Stimulated activated CD8-positive, alpha-beta memory T cell treated with anti-CD3 and anti-CD28 coated beads, Interleukin-4, amount 100 ng/mL, for 48 hours (primary cell): Measurements from ENCODE around the gene MSANTD1.
"Not testable (repeated sequence)": the region's sequence is repeated elsewhere in the genome, so short reads cannot be mapped to it uniquely, and the experiment has no call there.

Source experiments
- DNase-seq: peaks from one replicate; pipeline ENCODE4 v3.0.0-alpha.2; 2020

MSANTD1 gene

DNA sequence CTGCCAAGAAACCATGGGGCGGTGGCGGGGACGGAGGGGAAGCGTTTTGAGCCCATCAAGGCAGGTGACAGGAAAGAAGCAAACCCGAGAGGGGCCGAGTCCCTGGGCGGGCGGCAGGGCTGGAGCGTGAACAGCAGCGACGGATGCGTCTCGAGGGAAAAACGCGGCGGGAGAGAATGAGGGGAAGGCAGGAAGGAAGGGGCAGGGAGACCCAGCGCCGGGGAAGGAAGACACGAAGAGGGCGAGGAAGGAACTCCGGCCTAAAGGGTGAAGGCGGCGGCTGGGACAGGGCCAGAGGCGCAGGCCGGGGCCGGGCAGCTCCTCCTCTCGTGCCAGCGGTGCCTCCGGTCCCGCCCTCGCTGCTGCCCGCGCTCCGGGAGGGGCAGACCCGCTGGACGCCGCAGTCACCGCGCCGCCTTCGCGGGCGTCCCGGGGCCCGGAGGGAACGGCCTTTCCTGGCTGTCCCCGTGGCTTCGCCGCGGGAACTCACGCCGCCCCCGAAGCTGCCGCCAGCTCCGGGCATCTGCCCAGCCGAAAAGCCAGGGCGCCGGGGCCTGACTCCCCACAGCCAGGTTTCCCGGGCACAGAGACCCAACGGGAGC, 43.1 kb downstream of the MSANTD1 start:
- peak; percentile 46 for DNase-seq

DNA sequence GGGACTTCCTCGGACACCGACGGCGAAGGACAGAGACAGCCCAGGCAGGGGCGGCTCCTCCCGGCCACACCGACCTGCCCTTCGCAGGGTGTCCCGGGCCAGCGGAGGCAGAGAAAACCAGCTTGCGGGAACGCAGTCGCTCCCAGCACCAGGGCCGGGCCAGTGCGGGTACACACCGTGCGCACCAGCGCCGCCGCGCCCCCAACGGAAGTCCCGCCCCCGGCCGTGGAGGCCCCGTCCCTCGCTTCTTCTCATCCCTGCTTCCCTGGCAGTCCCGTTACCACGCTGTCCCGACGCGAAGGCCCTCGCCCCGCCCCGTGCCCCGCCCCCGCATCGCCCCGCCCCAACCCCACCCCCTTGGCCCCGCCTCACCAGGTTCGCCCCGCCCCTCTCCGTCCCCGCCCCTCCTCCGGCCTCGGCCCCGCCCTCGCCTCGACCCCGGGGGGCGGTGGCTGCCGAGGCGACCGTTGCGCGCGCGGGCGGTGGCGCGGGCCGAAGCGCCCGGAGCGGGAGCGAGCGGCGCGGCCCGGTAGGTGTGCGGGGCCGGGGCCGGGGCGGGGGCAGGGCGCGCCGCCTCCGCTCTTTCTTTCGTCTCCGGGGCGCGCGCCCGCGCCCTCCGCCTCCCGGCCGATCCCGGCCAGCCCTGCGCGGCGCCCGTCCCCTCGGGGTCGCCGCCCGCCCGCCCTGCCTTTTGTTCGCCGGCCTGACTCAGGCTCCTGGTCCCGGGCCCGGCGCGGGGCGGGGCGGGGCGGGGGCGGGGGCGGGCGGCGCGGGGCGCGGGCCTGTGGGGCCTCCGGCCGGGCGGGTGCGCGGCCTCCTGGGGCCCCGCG, 43.8 kb downstream of the MSANTD1 start, which contains the start of gene RGS12:
TSS of gene RGS12 (plus strand) at position 451 of the 830 bp plus-strand sequence. CDS start 23,150 bp downstream, outside the sequence.
- DNase-seq, result peak; percentile 92

DNA sequence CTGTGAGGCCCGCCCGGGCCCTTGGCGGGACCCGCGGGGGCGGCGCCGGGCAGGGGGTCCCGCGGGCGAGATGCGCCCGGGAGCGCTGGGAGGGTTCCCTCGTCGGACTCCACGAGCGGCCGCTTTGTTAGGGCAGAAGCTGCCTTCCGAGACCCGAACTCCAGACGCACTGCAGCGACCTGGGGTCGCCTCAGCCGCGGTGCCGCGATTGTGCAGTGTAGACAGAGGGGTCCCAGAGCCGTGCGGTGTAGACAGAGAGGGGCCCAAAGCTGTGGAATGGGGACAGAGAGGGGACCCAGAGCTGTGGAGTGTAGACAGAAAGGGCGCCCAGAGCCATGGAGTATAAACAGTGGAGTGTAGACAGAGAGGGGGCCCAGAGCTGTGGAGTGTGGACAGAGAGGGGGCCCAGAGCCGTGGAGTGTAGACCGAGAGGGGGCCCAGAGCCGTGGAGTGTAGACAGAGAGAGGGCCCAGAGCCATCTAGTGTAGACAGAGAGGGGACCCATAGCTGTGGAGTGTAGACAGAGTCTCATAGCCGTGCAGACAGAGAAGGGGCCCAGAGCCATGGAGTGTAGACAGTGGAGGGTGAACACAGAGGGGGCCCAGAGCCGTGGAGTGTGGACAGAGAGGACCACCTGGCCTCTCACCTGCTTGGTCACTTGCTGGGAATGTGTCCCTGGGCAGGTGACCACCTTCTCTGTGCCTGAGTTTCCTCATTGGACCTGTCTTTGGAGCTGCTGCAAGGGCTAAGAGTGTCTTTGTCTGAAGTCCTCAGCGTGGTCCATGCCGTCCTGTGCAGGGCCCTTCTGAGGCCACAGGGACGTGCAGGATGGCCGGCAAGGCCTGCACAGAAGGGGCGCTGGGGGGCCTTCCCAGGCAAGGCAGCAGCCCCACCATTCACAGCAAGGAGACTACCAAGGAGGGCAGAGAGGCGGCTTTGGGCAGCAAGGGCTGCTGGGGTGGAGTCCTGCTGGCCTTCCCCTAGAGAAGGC, 44.7 kb downstream of the MSANTD1 start:
- DNase-seq, result no peak

DNA sequence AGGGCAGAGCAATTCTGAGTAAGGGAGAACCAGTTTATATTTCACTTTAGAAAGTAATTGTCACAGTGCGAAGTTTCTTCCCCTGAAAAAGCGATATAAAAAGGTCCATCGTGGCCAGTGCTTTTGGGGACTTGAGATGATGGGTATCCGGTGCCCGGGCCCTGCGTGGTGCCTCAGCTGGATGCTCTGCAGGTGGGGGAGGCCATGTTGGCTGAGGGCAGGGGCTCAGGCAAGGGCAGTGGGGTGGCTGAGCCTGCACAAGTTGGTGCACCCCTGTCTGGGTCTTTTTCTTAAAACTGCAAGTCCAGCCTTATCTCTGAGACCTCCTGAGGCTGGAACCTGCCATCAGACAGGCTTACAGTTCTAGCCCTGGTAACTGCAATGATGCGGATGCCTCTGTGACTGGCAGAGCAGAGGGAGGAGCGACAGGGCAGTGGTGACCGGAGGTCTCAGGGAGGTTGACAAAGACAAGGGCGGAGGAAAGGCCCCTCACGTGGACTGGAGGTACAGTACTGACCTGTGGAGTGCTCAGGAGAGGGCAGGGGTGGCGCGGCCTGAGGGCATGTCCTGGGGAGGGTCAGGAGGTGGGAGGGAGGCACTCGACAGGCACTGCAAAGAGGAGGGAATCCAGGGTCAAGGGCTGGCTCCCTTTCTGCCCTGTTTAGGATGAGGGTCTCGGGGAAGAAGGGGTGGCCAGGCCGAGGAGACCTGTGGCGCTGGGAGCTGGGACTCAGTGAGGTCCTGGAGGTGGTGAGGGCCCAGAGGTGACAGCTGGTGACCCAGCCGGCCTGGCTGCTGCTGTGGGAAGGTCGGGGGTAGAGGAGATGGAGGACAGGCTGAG, 45.7 kb downstream of the MSANTD1 start:
- no peak for DNase-seq

DNA sequence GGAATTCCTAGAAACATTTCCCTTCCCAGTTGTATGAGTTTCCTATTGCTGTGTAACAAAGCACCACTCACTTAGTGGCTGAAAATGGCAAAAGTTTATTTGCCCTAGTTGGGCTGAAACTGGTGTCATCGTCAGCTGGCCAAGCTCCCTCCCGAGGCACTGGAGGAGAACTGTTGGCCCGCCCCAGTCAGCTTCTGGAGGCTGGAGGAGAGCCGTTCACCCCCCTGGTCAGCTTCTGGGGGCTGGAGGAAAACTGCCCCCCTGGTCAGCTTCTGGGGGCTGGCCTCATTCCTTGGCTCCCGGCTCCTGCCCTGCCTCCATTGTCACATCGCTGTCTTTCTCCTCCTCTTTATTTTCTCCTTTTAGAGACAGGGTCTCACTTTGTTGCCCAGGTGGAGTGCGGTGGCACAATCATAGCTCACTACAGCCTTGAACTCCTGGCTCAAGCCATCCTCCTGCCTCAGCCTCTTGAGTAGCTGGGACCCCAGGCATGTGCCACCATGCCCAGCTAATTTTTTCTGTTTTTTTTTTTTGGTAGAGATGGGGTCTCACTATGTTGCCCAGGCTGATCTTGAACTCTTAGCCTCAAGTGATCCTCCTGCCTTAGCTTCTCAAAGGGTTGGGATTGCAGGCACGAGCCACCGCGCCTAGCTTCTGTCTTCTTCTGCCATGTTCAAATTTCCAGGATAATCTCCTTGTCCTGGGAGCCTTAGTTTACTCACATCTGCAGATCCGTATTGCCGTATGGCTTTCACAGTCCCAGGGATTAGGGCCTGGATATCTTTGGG, 47.1 kb downstream of the MSANTD1 start:
- peak; percentile 22 for DNase-seq

DNA sequence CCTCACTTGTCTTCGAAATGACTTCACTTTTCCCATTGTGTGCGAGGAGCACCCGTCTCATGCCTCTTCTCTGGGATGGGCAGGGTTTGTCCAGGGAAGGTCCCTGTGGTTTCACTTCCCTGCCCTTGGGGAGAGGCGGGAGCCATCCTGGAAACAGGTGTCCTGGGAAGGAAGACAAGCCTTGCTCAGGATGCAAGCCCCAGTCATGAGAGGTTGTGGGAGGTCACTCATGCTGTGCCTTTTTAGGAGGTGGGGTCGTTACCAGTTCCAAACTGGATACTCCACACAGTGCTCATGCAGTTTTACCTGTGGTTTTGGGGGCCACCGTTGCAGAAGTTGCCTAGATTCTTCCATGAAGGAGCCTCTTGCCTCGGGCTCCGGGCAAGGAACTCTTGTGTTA, 47.7 kb downstream of the MSANTD1 start:
- DNase-seq, result no peak

DNA sequence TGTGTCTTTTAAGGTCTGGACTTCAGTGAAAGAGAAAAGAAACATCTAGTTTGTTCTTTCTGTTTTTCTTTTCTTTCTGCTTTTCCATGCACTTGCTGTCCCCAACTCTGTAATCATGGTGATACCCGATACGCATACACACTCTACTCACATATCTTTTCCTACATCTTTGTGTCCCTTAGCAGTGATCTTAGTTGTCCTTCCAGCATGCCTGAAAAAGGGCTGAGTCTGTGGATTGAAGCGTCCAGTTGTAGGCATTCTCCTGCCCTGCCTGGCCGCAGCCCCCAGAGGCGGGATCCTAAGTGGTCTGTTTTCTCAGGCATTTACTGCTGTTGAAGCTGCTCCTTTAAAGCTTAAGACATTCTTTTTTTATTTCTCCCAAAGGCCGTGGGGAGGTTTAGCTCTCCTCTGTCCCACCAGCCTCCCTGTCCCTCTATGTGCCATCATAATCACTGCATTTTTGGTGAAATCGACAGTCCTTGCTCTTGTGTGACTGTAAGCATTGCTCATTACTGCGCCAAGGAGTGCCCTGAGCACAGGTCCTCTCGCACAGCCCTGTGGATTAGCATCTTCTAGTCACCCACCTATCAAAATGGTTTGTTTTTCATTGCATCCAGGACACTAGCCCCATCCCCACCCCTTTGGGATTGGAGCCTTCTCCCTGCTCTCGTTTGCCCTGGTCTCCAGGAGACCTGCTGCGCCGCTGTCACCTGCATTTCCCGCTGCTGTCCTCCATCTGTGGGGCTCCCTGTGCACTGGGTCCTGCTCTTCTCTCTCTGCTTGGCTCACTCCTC, 48.3 kb downstream of the MSANTD1 start:
- DNase-seq, result no peak

DNA sequence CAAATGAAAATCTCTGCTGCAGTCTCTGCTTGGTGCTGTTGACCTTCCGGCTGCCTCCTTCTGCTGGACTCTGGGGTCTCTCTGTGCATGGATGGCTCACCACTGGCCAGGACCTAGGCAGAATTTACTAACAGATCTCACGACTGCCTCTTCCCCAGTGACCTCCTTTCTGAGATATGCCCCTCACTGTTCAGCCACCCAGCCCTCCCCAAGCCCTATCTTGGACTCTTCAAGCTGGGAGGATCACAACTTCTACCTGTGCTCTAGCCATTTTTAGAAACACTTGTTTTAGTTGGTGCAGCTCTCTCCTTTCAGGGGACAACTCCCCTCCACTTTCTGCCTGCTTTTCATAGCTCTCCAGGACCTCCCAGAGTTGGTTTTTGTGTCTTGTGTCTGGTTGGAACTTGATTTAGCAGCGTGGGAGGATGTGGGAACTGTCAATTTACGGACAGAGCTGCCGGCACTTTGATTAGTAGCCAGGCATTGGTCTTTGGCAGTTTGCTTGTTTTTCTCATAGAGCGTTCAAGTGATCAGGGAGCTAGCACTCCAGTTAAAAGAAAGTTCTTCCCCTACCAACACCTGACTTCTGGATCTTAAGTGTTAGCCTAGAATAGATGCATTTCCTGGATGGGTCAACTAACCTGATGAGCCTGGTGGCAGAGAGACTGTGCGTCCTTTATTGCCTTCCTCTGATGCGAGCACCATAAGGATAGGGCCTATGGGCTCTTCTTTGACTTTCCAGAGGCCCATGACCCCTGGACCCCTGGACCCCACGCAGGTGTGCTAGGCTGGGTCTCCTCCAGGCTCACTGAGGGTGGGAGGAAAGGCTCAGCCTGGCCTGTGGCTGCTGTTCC, 50.4 kb downstream of the MSANTD1 start:
- DNase-seq, result no peak

DNA sequence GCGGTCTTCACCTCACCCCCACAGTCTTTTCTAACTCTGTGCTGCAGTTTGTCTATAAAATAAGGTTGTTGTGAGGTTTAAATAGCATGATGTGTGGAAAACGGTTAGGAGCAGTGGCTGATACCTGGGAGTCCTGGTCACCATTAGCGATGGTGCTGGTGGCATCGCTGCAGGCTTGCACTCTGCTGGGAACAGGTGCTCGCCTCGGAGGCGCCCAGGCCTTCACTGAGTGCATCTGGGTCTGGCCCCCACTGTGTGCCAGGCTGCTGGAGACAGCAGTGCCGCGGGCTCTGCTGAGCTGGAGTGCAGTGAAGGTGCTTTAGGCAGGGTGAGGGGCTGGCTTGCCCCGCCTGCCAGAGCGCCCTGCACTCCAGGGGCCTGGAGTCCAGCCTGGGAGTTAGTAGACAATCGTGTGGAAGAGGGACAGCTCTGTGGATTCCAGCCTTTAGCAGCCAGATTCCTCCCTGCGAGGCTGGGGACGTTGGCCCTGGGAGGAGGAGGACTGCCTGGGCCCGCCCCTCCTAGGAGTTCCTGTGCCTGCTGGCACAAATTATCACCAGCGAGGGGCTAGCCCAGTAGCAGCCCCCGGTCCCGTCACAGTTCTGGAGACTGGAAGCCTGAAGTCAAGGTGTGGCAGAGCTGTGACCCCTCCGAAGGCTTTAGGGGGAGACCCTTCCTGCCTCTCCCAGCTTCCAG, 51.2 kb downstream of the MSANTD1 start:
- DNase-seq, result no peak

DNA sequence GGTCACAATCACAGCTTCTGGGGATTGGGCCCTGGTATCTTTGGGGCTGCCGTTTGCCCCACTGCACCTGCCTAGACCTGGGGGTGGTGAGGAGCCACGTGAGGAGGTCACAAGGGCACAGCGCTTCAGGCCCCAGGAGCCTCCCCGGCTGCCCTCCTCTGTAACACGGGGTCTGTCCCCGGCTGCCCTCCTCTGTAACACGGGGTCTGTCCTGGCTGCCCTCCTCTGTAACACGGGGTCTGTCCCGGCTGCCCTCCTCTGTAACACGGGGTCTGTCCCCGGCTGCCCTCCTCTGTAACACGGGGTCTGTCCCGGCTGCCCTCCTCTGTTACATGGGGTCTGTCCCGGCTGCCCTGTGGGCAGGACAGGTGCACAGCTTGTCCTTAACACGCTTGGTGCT, 51.9 kb downstream of the MSANTD1 start:
- DNase-seq, result not testable (repeated sequence)

DNA sequence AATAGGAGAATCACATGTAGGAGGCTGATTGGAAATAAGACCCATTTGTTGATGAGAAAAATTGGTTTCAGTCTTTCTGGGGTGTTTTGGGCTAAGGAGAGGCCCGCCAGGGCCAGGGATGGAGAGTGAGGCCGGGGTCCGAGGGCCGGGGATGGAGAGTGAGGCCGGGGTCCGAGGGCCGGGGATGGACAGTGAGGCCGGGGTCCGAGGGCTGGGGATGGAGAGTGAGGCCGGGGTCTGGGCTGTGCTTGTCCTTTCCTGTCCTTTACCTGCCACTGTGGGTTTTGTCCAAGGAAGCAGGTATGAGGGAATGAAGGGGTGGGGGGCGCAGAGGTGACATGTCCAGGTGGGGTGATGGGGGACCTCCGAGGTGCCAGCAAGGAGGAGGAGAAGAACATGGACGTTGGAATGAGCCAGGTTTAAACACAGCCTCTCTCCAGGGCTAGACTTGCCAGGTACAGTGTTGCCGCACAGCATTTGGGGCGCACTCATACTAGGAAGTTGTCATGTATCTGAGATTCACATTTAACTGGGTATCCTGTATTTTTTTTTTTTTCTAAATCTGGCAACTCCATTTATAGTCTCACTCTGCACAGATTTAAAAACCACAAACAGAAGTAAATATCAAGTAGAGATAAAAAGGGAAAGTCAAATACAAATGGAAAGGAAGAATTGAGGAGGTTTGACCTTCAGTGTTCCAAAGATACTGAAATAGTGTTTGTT, 52.7 kb downstream of the MSANTD1 start:
- DNase-seq, result no peak

DNA sequence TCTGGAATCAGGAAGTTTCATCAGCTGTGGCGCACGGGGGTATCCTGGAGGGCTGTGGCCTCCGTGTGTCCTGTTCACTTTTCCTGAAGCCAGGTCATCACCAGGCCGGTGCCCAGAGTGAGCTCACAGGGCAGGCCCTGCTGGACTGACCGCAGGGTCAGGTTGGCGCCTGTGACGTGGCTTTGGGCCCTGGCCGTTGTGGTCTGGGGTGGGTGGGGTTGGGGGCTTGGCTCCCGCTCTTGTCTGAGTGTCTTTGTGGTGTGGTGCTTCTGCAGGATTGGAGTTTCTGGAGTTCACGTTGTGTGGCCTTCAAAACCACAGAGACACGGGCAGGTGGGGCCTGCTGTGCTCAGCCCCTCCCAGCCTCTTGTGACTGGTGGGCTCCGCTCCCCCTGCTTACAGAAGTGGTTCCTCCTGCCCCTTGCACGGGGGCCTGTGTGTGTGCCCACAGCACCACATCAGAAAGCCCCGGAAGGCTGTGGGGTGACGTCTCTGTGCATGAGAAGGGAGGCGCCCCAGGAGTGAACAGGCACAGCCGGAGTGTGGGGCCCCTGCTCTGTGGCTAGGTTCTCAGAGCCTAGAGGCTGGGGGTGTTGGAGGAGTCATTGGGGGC, 53.3 kb downstream of the MSANTD1 start:
- DNase-seq, result peak; percentile 85

DNA sequence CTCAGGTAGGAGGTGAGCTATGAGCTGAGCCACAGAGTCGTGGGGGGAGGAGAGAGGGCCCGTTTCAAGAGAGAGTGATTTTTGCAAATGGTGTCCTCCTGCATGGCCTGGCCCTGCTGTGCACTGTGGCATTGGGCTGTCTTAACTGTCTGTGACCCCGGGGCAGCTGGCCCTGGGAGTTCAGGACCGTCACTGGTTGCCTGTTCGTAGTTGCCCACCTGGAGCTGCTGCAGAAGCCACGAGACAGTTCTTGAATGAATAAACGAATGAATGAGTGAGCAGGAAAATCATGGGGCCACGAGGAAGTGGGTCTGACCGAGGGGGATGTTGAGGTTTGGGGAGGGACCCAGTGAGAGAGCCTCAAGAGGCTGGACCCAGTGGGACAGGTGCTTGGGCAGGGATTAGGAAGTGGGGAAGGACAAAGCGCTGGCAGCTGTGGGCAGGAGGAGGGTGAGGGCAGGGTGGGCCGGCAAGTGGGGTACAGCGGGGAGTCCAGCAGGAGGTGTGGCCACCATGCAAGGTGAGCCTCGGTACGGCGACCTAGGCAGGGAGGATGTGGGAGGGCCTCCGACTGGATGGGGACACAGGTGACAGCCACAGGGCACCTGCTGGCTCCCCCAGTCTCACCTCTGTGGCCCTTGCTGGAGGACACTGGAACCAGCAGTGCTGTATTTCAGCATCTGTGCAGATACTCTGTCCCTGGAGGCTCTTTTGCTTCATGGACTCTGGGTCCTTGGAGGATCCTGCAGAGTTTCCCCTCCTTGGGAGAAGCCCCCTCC, 54.0 kb downstream of the MSANTD1 start:
- DNase-seq, result no peak

DNA sequence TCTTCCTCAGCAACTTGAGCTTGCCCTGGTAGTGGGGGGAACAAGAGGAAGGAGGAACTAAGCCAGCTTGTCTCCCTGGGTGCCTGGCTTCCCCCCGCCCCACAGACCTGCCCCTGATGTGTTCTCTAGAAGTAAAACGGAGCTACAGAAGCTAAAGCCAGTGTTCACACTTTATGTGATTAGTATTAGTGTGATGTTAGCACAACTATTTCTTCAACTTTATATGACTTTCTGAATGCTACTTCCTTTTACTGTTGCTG, 54.5 kb downstream of the MSANTD1 start:
- DNase-seq, result no peak

DNA sequence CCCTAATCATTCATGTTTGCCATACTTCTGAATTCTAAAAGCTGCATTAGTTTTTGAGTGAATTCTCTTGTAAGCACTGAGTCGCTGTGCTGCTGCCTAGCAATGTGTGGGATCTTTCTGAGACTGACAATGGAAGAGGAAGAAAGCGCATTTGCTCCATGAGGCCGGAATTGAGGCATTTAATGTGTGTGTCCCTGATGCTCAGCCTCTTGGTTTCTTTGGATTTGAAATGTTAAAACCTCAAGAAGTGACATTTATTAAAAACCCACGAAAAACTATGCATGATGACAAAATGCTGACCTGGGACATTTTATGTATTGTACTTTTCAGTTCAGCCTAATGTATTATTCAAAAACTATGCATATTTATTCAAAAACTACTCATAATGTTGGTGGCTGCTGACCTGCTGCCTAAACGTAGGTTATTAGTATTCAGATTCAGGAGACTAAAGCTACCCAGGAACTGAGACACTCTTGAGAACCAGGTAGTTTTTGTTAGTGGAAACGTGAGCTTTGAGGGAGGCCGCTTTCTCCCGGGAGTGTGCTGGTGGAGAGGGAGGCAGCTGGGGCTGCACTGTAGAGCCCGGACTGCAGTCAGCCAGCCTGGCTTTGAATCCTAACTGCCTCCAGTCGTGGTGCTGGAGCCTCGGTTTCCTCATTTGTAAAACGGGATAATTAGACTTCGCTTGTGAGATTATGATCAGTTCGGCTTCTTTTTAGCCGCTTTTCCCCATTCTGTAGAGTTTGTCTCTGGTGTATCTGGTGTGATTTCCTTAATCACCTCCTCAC, 55.2 kb downstream of the MSANTD1 start:
- DNase-seq, result no peak
